ENCODE measurements around the gene RHBDL3. TPM values are rescaled to one million over a fixed set of nuclear protein-coding genes. Genes with fewer than 3 reads are reported as not detected.
"Not testable (repeated sequence)": the region's sequence is repeated elsewhere in the genome, so short reads cannot be mapped to it uniquely, and the experiment has no call there.

RHBDL3 gene
- polyA plus RNA-seq, 2 donors = 0.29 to 0.58 TPM

DNA sequence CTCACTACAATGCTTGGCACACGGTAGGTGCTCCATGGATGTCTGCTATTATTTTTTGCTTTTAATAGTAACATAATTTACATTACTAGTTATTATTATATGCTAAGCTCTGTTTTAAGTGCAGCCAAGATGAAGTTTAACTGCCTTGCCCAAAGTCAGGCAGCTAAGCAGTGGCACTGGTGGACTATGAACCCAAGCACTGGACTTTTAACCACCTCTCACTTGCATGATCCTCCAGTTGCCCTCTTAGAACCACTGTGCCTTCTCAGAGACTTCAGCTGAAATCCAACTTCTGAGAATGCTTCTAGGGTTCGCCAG lies 82.8 kb downstream of the RHBDL3 start:
- no peaks in the 10 kb centered on the region for H3K9me3 ChIP-seq (ENCODE audit: control insufficient read depth in 2 of 2, insufficient read depth in 1 of 2, low read depth in 1 of 2, low read length in 1 of 2)
- WGBS, 2 donors = 87 to 91% methylated on average over 2 of the region's 2 CpGs
- no peaks in the 10 kb centered on the region for H3K27me3 ChIP-seq (ENCODE audit: control insufficient read depth in 1 of 2, insufficient read depth in 2 of 2, low read length in 2 of 2)
- no peak overlapping the region for H3K4me3 ChIP-seq (ENCODE audit: low read depth in 1 of 2, low read length in 2 of 2)
- peaks cover 0 to 3% of the 10 kb centered on the region in 2 donors for H3K4me1 ChIP-seq (ENCODE audit: control insufficient read depth in 2 of 2, insufficient read depth in 2 of 2, low read length in 1 of 2)
- H3K36me3 ChIP-seq (ENCODE audit: control insufficient read depth in 2 of 2, insufficient read depth in 2 of 2, low read length in 1 of 2) = no peaks in the 10 kb centered on the region
- peak overlapping the region in 1 of 2 donors; percentile 13 for H3K27ac ChIP-seq (ENCODE audit: low read depth in 2 of 2, low read length in 1 of 2)

DNA sequence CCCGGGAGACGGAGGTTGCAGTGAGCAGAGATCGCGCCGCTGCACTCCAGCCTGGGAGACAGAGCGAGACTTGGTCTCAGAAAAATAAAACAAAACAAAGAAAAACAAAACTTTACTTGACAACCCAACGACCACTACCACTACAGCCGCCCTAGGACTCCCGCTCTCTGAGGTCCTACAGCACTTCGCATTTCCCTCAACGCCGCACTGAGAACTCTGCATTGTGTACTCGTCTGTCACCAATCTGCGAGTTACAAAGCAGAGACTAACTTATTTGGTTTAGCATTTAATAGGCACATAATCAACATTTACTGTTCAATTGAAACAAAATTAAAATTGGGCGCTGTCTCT lies 83.8 kb downstream of the RHBDL3 start:
- 14 to 18% methylated on average over 15 of the region's 15 CpGs for WGBS, 2 donors
- Histone ChIP-seq H3K36me3 (ENCODE audit: control insufficient read depth in 2 of 2, insufficient read depth in 2 of 2, low read length in 1 of 2) (peaks cover 0 to 3% of the 10 kb centered on the region in 2 donors), H3K27ac (ENCODE audit: low read depth in 2 of 2, low read length in 1 of 2) (peak overlapping the region; percentile 94 to 100), H3K4me1 (ENCODE audit: control insufficient read depth in 2 of 2, insufficient read depth in 2 of 2, low read length in 1 of 2) (peaks cover 0 to 6% of the 10 kb centered on the region in 2 donors), H3K9me3 (ENCODE audit: control insufficient read depth in 2 of 2, insufficient read depth in 1 of 2, low read depth in 1 of 2, low read length in 1 of 2) (no peaks in the 10 kb centered on the region), H3K27me3 (ENCODE audit: control insufficient read depth in 1 of 2, insufficient read depth in 2 of 2, low read length in 2 of 2) (no peaks in the 10 kb centered on the region), H3K4me3 (ENCODE audit: low read depth in 1 of 2, low read length in 2 of 2) (peak overlapping the region; percentile 69 to 99)

DNA sequence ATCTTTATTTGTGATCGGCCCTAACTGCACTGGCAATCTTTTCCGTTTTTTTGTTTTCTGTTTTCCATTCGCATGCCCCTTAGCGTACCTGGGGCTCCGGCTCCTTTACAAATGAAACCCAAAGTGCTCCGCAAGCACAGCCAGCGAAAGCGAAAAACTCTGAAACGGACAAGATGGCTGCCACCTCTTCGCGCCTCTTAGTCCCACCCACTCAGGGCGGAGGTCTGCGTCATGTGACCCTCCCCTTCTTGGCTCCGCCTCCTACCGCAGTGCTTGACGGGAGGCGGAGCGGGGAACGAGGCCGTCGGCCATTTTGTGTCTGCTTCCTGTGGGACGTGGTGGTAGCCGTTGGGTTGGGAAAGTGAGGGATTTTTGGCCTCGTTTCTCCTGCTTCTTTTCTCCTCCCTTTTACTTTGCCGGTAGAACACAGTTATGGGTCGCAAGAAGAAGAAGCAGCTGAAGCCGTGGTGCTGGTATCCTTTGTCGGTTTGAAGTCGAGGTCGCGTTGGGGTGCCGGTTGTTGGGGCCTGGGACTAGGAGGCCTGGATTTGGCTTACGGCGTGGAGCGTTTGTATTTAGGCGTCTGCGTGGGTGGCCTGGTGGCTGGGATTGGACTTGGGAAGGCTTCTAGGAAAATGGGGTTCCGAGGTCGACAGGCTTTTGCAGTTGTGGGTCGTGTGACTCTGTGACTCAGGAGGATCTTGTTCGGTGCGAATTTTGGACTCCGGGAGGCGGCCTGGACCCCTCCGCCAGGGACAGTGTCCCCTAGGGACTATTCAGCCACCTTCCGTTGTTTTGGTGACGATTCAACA lies 84.4 kb downstream of the RHBDL3 start, which contains the start of gene ZNF207:
ZNF207 (plus strand) TSS at position 304 of the 812 bp plus-strand sequence; CDS start at position 433, 129 bp downstream.
- H3K9me3 ChIP-seq (ENCODE audit: control insufficient read depth in 2 of 2, insufficient read depth in 1 of 2, low read depth in 1 of 2, low read length in 1 of 2) = no peaks in the 10 kb centered on the region
- 0 to 1% methylated on average over 46 to 47 of the region's 47 CpGs for WGBS, 2 donors
- H3K4me3 ChIP-seq (ENCODE audit: low read depth in 1 of 2, low read length in 2 of 2) = peak within 1 kb of the TSS; percentile 69 to 99
- H3K27ac ChIP-seq (ENCODE audit: low read depth in 2 of 2, low read length in 1 of 2) = peak within 1 kb of the TSS; percentile 94 to 100
- H3K4me1 ChIP-seq (ENCODE audit: control insufficient read depth in 2 of 2, insufficient read depth in 2 of 2, low read length in 1 of 2) = peaks cover 0 to 9% of the 10 kb centered on the region in 2 donors
- H3K36me3 ChIP-seq (ENCODE audit: control insufficient read depth in 2 of 2, insufficient read depth in 2 of 2, low read length in 1 of 2) = peaks cover 0 to 6% of the 10 kb centered on the region in 2 donors
- no peaks in the 10 kb centered on the region for H3K27me3 ChIP-seq (ENCODE audit: control insufficient read depth in 1 of 2, insufficient read depth in 2 of 2, low read length in 2 of 2)

DNA sequence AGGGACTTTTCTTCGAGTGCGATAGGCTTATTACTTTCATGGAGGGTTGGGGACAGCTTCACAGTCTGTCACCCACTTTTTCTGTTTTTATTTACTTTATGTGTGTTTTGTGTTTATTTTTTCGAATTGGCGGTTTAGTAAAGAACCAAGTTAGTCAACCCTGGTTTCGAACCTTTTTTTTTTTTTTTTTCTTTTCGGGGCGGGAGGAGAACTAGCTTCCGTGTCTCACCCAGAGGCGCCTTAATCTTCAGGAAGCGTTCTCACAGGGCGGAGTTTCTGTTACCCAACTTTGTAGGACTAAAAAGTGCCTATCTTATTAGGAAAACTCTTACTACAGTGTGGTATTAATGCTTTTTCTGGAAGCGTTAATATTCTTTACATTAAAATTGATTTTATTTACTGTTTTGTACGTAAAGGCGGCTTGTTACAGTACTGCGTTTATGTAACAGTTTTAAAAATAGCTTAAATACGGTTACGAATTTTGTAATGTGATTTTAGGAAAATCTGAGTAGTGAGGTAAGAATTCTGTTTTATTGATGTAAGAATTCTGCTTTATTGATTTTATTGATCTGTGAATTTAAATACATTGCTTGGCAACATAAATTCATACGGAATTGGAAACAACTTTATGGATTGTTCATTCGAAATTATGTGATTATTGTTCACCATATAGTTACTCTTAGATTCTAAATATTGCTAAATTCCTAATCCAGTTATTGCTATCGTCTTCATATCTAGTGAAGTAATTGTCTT lies 85.2 kb downstream of the RHBDL3 start:
- Histone ChIP-seq H3K27ac (ENCODE audit: low read depth in 2 of 2, low read length in 1 of 2) (peak overlapping the region; percentile 94 to 100), H3K4me1 (ENCODE audit: control insufficient read depth in 2 of 2, insufficient read depth in 2 of 2, low read length in 1 of 2) (peaks cover 0 to 10% of the 10 kb centered on the region in 2 donors), H3K27me3 (ENCODE audit: control insufficient read depth in 1 of 2, insufficient read depth in 2 of 2, low read length in 2 of 2) (no peaks in the 10 kb centered on the region), H3K9me3 (ENCODE audit: control insufficient read depth in 2 of 2, insufficient read depth in 1 of 2, low read depth in 1 of 2, low read length in 1 of 2) (no peaks in the 10 kb centered on the region), H3K4me3 (ENCODE audit: low read depth in 1 of 2, low read length in 2 of 2) (peak overlapping the region; percentile 69 to 99), H3K36me3 (ENCODE audit: control insufficient read depth in 2 of 2, insufficient read depth in 2 of 2, low read length in 1 of 2) (peaks cover 0 to 7% of the 10 kb centered on the region in 2 donors)
- 0% methylated on average over 20 of the region's 20 CpGs for WGBS, 2 donors

DNA sequence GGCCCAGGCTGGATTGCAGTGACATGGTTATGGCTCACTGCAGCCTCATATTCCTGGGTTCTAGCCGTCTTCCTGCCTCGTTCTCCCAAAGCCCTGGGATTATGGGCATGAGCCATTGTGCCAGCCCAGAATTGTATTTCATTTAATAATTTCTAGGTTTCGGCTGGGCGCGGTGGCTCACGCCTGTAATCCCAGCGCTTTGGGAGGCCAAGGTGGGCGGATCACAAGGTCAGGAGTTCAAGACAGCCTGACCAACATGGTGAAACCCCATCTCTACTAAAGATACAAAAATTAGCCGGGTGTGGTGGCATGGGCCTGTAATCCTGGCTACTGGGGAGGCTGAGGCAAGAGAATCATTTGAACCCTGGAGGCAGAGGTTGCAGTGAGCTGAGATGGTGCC lies 87.1 kb downstream of the RHBDL3 start:
- not testable (repeated sequence) for H3K27me3 ChIP-seq (ENCODE audit: control insufficient read depth in 1 of 2, insufficient read depth in 2 of 2, low read length in 2 of 2); H3K9me3 ChIP-seq (ENCODE audit: control insufficient read depth in 2 of 2, insufficient read depth in 1 of 2, low read depth in 1 of 2, low read length in 1 of 2); H3K36me3 ChIP-seq (ENCODE audit: control insufficient read depth in 2 of 2, insufficient read depth in 2 of 2, low read length in 1 of 2)
- Histone ChIP-seq H3K4me1 (ENCODE audit: control insufficient read depth in 2 of 2, insufficient read depth in 2 of 2, low read length in 1 of 2) (peaks cover 0 to 13% of the 10 kb centered on the region in 2 donors), H3K4me3 (ENCODE audit: low read depth in 1 of 2, low read length in 2 of 2) (peak overlapping the region in 1 of 2 donors; percentile 99), H3K27ac (ENCODE audit: low read depth in 2 of 2, low read length in 1 of 2) (peak overlapping the region in 1 of 2 donors; percentile 31)
- WGBS, 2 donors = 73 to 84% methylated on average over 9 of the region's 9 CpGs

DNA sequence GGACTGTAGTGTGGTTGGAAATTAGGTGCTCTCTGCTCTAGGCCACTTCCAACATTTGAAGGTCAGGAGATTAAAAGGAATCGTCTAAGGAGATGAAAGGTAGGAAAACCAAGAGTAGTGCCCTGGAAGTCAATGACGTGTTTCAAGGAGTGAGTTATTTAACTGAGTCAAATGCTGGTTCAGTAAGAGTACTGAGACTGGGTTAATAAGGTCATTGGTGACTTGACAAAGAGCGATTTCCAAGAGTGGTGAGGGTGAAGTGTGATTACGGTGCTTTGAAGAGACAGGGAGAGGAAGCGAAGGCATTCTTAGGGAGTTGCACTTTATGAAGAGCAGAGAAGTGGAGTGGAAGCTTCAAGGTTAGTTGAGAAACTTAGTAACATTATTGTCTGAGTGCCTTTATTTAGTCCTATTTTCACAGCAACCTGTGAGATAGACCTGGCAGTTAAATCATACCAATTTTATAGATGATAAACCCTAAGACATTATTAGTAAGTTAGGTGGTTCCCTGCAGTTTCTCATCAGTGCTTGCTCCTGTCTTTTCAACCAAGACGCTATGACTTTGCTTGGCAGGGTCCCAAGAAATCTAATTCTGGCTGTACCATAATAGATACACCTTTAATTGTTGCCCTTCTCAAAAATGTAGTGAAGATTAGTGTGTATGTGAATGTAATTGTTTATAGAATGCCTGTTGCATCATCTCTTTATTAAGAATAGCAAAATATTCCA lies 90.2 kb downstream of the RHBDL3 start:
- H3K27me3 ChIP-seq (ENCODE audit: control insufficient read depth in 1 of 2, insufficient read depth in 2 of 2, low read length in 2 of 2) = no peaks in the 10 kb centered on the region
- whole genome bisulfite sequencing, 2 donors = 50 to 56% methylated on average over 6 of the region's 6 CpGs
- H3K27ac ChIP-seq (ENCODE audit: low read depth in 2 of 2, low read length in 1 of 2) = peak overlapping the region in 1 of 2 donors; percentile 63
- peak overlapping the region in 1 of 2 donors; percentile 28 for H3K4me3 ChIP-seq (ENCODE audit: low read depth in 1 of 2, low read length in 2 of 2)
- H3K4me1 ChIP-seq (ENCODE audit: control insufficient read depth in 2 of 2, insufficient read depth in 2 of 2, low read length in 1 of 2) = peaks cover 0 to 13% of the 10 kb centered on the region in 2 donors
- peaks cover 5 to 17% of the 10 kb centered on the region in 2 donors for H3K36me3 ChIP-seq (ENCODE audit: control insufficient read depth in 2 of 2, insufficient read depth in 2 of 2, low read length in 1 of 2)
- no peaks in the 10 kb centered on the region for H3K9me3 ChIP-seq (ENCODE audit: control insufficient read depth in 2 of 2, insufficient read depth in 1 of 2, low read depth in 1 of 2, low read length in 1 of 2)

DNA sequence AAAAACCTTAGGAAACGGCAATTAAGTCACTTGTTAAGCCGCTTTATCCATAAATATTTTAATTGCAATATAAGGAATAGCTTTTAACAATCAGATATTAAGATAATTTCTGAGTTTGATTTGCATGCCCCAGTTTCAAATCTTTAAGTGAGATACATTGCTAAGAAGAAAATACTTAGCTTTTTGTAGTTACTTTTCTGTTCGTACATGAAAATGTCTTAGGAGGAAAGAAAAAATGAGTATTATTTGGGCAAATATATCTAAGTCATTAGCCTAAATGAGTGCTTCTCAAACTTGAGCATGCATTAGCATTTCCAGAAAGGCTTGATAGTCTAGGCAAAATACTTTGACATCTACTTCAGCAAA lies 90.7 kb downstream of the RHBDL3 start:
- H3K27ac ChIP-seq (ENCODE audit: low read depth in 2 of 2, low read length in 1 of 2) = peak overlapping the region in 1 of 2 donors; percentile 55
- H3K9me3 ChIP-seq (ENCODE audit: control insufficient read depth in 2 of 2, insufficient read depth in 1 of 2, low read depth in 1 of 2, low read length in 1 of 2) = no peaks in the 10 kb centered on the region
- peaks cover 5 to 17% of the 10 kb centered on the region in 2 donors for H3K36me3 ChIP-seq (ENCODE audit: control insufficient read depth in 2 of 2, insufficient read depth in 2 of 2, low read length in 1 of 2)
- 79 to 85% methylated on average over 3 of the region's 3 CpGs for WGBS, 2 donors
- no peak overlapping the region for H3K4me3 ChIP-seq (ENCODE audit: low read depth in 1 of 2, low read length in 2 of 2)
- no peaks in the 10 kb centered on the region for H3K27me3 ChIP-seq (ENCODE audit: control insufficient read depth in 1 of 2, insufficient read depth in 2 of 2, low read length in 2 of 2)
- peaks cover 0 to 13% of the 10 kb centered on the region in 2 donors for H3K4me1 ChIP-seq (ENCODE audit: control insufficient read depth in 2 of 2, insufficient read depth in 2 of 2, low read length in 1 of 2)

DNA sequence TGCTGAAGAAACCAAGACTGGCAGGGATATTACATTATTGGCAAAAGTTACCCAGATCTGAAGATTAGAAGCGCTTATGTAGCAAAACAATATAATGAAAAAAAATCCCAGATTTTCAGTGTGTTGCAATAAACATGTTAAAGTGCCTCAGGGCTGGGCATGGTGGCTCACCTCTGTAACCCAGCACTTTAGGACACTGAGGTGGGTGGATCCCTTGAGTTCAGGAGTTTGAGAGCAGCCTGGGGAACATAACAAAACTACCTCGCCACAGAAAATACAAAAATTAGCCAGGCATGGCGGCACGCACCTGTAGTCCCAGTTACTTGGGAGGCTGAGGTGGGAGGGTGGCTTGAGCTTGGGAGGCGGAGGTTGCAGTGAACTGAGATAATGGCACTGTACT lies 91.1 kb downstream of the RHBDL3 start:
- WGBS, 2 donors = 78 to 88% methylated on average over 5 of the region's 5 CpGs
- Histone ChIP-seq H3K4me1 (ENCODE audit: control insufficient read depth in 2 of 2, insufficient read depth in 2 of 2, low read length in 1 of 2) (peaks cover 0 to 13% of the 10 kb centered on the region in 2 donors), H3K27ac (ENCODE audit: low read depth in 2 of 2, low read length in 1 of 2) (peak overlapping the region in 1 of 2 donors; percentile 55), H3K9me3 (ENCODE audit: control insufficient read depth in 2 of 2, insufficient read depth in 1 of 2, low read depth in 1 of 2, low read length in 1 of 2) (no peaks in the 10 kb centered on the region), H3K4me3 (ENCODE audit: low read depth in 1 of 2, low read length in 2 of 2) (no peak overlapping the region), H3K27me3 (ENCODE audit: control insufficient read depth in 1 of 2, insufficient read depth in 2 of 2, low read length in 2 of 2) (no peaks in the 10 kb centered on the region), H3K36me3 (ENCODE audit: control insufficient read depth in 2 of 2, insufficient read depth in 2 of 2, low read length in 1 of 2) (peaks cover 5 to 17% of the 10 kb centered on the region in 2 donors)

DNA sequence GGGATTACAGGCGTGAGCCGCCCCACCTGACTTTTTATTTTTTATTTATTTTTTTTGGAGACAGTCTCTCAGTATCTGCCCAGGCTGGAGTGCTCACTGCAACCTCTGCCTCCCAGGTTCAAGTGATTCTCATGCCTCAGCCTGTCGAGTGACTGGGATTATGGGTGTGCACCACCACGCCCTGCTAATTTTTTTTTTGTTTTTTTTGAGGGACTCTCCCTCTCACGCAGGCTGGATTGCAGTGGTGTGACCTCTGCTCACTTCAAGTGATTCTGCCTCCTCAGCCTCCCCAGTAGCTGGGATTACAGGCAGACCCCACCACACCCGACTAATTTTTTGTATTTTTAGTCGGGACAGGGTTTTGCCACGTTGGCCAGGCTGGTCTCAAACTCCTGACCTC lies 92.0 kb downstream of the RHBDL3 start:
- Histone ChIP-seq H3K27me3 (ENCODE audit: control insufficient read depth in 1 of 2, insufficient read depth in 2 of 2, low read length in 2 of 2) (no peaks in the 10 kb centered on the region), H3K4me3 (ENCODE audit: low read depth in 1 of 2, low read length in 2 of 2) (no peak overlapping the region), H3K36me3 (ENCODE audit: control insufficient read depth in 2 of 2, insufficient read depth in 2 of 2, low read length in 1 of 2) (peaks cover 8 to 20% of the 10 kb centered on the region in 2 donors), H3K27ac (ENCODE audit: low read depth in 2 of 2, low read length in 1 of 2) (peak overlapping the region in 1 of 2 donors; percentile 81), H3K4me1 (ENCODE audit: control insufficient read depth in 2 of 2, insufficient read depth in 2 of 2, low read length in 1 of 2) (peaks cover 0 to 12% of the 10 kb centered on the region in 2 donors), H3K9me3 (ENCODE audit: control insufficient read depth in 2 of 2, insufficient read depth in 1 of 2, low read depth in 1 of 2, low read length in 1 of 2) (no peaks in the 10 kb centered on the region)
- 63 to 70% methylated on average over 8 of the region's 8 CpGs for WGBS, 2 donors

Data from esophagus (tissue), 2 donors.